Mucosa of descending colon (tissue), 3 donors: Measurements from ENCODE around the gene PPARD. TPM values are rescaled to one million over a fixed set of nuclear protein-coding genes. Genes with fewer than 3 reads are reported as not detected.

Experiments
- ATAC-seq: fragments of 200-7000 bp; cut with Tn5 transposase; one replicate; pipeline ENCODE4 v1.9.1; 2020; ENCODE audit warnings: mild to moderate bottlenecking, moderate library complexity
- DNase-seq, 3 donors: peaks; one replicate each; pipeline ENCODE4 v3.0.0-alpha.2; 2020
- H3K36me3 ChIP-seq: fragments of 200-600 bp; one replicate; pipeline ENCODE4 v1.8.0; 2021; ENCODE audit warnings: low read depth, mild to moderate bottlenecking
- H3K4me1 ChIP-seq: fragments of 200-600 bp; one replicate; pipeline ENCODE4 v1.8.0; 2021; ENCODE audit warnings: low read depth, mild to moderate bottlenecking
- H3K4me3 ChIP-seq: fragments of 200-600 bp; one replicate; pipeline ENCODE4 v1.8.0; 2021; ENCODE audit warnings: mild to moderate bottlenecking
- H3K9me3 ChIP-seq: fragments of 200-600 bp; one replicate; pipeline ENCODE4 v1.8.0; 2021; ENCODE audit warnings: mild to moderate bottlenecking
- intact Hi-C, 2 donors: fragments of 100-400 bp; cut with DNase I in 1 of 2; cut with micrococcal nuclease in 1 of 2; formaldehyde crosslinking; loops; one replicate each; pipeline versions ENCODE4 v1.11.0 to v1.11.1; 2022; cut with DNase I, micrococcal nuclease
- total RNA-seq, 3 donors: library from RNA; stranded (reverse); fragmentation: NEBNext Ultra II Directional in 2 of 3; extraction: Animal tissue kit (Norgen Biotek cat#: 25700) in 2 of 3; gene quantifications; one replicate each; pipeline versions ENCODE4 v1.2.1 to v1.2.4, GENCODE V29; 2021 to 2023
- TF ChIP-seq, protein P1 (sequence below): fragments of 200-600 bp; IDR thresholded peaks from one replicate; pipeline ENCODE4 v1.8.0; 2022; ENCODE audit warnings: antibody characterized with exemption, mild to moderate bottlenecking
- donor health status: DM: no; HTN: no; CAD: no; lungs with moderate emphysema.
- donor health status: DM: no; HTN: no; CAD: no.
- donor health status: DM: no; HTN: yes; CAD: no.

The PPARD gene
- total RNA-seq, 3 donors from 2014 or later = 44.4 to 66.7 (median 65.6) TPM

DNA sequence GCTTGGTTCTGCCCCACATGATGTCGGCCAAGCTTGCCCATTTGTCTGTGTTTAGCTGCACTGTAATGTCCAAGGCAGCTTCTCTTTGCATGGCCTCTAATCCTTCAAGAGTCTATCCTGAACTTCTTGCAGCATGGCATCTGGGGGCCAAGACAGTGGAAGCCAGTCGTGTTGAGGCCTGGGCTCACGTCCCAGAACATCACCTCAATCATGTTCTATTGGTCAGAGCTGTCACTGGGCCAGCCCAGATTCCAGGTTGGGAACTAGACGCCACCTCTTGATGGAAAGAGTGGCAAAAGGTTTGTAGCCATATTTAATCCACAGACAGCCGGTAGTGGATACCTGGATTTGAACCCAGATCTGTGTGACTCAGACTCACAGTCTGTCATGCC lies 25.3 kb downstream of the PPARD start:
- Histone ChIP-seq H3K4me3 (no peak overlapping the region), H3K4me1 (peaks cover 24% of the 10 kb centered on the region), H3K36me3 (no peaks in the 10 kb centered on the region), H3K9me3 (no peaks in the 10 kb centered on the region)
- DNase-seq = no peak
- TF ChIP-seq, protein P1, sequence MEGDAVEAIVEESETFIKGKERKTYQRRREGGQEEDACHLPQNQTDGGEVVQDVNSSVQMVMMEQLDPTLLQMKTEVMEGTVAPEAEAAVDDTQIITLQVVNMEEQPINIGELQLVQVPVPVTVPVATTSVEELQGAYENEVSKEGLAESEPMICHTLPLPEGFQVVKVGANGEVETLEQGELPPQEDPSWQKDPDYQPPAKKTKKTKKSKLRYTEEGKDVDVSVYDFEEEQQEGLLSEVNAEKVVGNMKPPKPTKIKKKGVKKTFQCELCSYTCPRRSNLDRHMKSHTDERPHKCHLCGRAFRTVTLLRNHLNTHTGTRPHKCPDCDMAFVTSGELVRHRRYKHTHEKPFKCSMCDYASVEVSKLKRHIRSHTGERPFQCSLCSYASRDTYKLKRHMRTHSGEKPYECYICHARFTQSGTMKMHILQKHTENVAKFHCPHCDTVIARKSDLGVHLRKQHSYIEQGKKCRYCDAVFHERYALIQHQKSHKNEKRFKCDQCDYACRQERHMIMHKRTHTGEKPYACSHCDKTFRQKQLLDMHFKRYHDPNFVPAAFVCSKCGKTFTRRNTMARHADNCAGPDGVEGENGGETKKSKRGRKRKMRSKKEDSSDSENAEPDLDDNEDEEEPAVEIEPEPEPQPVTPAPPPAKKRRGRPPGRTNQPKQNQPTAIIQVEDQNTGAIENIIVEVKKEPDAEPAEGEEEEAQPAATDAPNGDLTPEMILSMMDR = no peak
- ATAC-seq = no peak
- intact Hi-C loops = no loop called here

GRCh38 chr6:35368038-35368887 lies 25.9 kb downstream of the PPARD start:
- TF ChIP-seq, protein P1 = no peak
- intact Hi-C loops = no loop called here
- DNase-seq = no peak
- H3K36me3 ChIP-seq = no peaks in the 10 kb centered on the region
- H3K9me3 ChIP-seq = no peaks in the 10 kb centered on the region
- ATAC-seq = peak; percentile 70
- no peak overlapping the region for H3K4me3 ChIP-seq
- peaks cover 24% of the 10 kb centered on the region for H3K4me1 ChIP-seq

DNA sequence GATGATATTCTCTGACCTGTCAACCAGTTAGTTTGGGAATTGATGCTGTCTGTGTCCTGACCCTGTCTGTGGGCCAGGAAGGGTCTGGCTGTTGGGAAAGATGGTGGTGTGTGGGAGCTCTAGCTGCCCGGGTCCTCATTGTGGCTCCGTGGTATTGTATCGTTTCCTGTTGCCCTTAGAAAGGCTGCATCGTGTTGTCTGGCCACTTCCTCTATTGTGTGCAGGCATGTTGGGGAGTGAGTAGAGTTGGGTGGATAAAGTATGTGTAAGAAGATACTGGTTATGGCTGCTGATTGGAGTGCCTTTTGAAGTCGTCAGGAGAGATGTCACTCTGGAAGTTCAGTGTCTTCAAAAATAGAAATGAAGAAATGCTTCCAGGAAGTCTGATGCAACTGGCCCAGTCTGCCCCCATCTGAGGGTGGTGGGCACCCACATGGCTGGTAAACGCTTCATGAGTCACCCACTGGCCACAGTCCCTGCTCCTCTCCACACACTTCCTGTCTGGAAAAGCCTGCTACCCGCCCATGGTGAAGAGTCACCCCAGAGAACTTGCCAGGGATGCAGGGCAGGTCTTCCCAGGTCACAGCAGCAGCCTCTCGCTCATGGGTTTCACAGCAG lies 27.9 kb downstream of the PPARD start:
- TF ChIP-seq, protein P1 = no peak
- no peak overlapping the region for H3K4me3 ChIP-seq
- intact Hi-C loops = no loop called here
- H3K4me1 ChIP-seq = peaks cover 24% of the 10 kb centered on the region
- no peaks in the 10 kb centered on the region for H3K36me3 ChIP-seq
- DNase-seq (peak in 2 of 3 donors; percentile 36 to 76), ATAC-seq (peak; percentile 65)
- no peaks in the 10 kb centered on the region for H3K9me3 ChIP-seq

DNA sequence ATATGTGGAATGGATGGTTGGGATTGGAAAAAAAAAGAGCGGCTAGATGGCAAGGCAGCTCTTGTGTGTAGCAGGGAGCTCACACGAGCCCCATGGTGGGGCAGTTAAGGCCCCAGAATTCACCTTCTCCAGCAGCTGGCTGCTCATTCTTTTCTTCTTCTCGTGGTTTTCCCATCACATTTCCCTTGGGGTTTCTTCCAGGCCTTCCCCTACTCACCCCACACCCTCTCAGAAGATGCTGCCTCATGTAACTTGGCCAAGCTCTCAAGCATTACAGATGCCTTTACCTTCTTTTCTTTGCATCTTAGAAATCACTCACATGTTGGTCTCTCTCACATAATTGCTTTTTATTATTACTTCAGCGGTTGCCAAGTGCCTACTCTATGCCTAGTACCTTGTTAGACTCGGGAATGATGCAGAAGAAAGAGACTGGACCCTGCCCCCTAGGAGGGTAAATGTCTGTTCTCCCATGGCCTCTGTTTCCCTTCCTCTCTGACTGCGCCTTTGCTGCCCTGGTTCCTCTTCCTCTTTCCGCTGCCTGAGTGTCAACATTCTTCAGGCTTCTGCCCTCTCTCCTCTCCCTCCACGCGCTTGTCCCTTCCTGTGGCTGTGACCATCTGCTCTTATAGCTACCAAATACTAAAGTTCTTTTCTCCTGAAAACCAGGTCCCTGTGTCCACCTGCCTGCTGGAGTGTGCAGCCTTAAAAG lies 28.6 kb downstream of the PPARD start:
- intact Hi-C loops = no loop called here
- peak; percentile 49 for ATAC-seq
- peaks cover 24% of the 10 kb centered on the region for H3K4me1 ChIP-seq
- no peaks in the 10 kb centered on the region for H3K9me3 ChIP-seq
- TF ChIP-seq, protein P1 = no peak
- DNase-seq = no peak
- no peaks in the 10 kb centered on the region for H3K36me3 ChIP-seq
- no peak overlapping the region for H3K4me3 ChIP-seq

DNA sequence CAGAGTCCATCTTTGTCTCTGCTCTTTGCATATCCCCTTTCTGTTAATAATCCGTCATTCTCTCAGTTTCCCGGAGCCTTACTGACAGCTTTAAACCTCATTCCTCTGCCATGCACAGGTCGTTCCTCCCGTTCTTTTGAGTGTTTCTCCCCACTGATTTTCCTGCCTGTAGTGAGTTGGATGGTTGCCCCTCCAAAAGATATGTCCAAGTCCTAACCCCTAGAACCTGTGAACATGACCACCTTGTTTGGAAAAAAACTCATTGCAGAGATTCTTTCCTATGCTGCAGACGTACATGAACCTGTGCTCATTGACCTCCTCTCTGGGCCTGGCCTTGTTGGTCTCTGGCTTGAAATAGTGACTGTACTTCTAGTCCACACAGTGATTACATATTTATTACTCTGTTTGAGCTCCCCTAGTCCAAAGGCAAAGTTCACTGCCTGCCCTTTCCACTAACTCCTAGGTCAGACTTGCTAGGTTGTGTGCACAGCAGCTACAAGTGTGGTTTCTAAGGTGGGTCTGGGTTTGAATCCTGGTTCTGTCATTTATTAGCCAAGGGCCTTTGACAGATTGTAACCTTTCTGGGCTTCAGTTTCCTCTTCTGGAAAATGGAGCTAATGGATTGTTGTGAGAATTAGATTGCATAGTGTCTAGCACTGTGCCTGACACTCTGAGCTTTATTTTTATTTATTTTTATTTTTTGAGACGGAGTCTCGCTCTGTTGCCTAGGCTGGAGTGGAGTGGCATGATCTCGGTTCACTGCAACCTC lies 29.3 kb downstream of the PPARD start:
- TF ChIP-seq, protein P1 = no peak
- Histone ChIP-seq H3K36me3 (no peaks in the 10 kb centered on the region), H3K9me3 (no peaks in the 10 kb centered on the region), H3K4me3 (no peak overlapping the region), H3K4me1 (peaks cover 24% of the 10 kb centered on the region)
- intact Hi-C loops = no loop called here
- ATAC-seq (peak; percentile 35), DNase-seq (no peak)
